Upper lobe of right lung (tissue), 1 donor: Measurements from ENCODE around the gene WDR31. TPM values are rescaled to one million over a fixed set of nuclear protein-coding genes. Genes with fewer than 3 reads are reported as not detected.

ENCODE experiments used
- ATAC-seq: fragments of 200-7000 bp; cut with Tn5 transposase; one replicate; pipeline ENCODE4 v1.9.1; 2020; ENCODE audit warnings: mild to moderate bottlenecking, moderate library complexity
- DNase-seq: peaks from one replicate; pipeline ENCODE4 v3.0.0-alpha.2; 2020
- H3K27ac ChIP-seq: fragments of 200-600 bp; one replicate; pipeline ENCODE4 v1.8.0; 2022
- H3K27me3 ChIP-seq: fragments of 200-600 bp; one replicate; pipeline ENCODE4 v1.8.0; 2022; ENCODE audit warnings: mild to moderate bottlenecking
- H3K36me3 ChIP-seq: fragments of 200-600 bp; one replicate; pipeline ENCODE4 v1.8.0; 2022
- H3K4me1 ChIP-seq: fragments of 200-600 bp; one replicate; pipeline ENCODE4 v1.8.0; 2022
- H3K4me3 ChIP-seq: fragments of 200-600 bp; one replicate; pipeline ENCODE4 v1.8.0; 2022; ENCODE audit warnings: mild to moderate bottlenecking
- H3K9me3 ChIP-seq: fragments of 200-600 bp; one replicate; pipeline ENCODE4 v1.8.0; 2022
- intact Hi-C: fragments of 100-400 bp; cut with DNase I; formaldehyde crosslinking; loops from one replicate; pipeline ENCODE4 v1.11.0; 2022
- total RNA-seq: library from RNA; stranded (reverse); fragmentation: NEBNext Ultra II Directional; extraction: Animal tissue kit (Norgen Biotek cat#: 25700); gene quantifications from one replicate; pipeline ENCODE4 v1.2.1, GENCODE V29; 2021
- TF ChIP-seq, protein P1 (sequence below): fragments of 200-600 bp; IDR thresholded peaks from one replicate; pipeline ENCODE4 v1.8.0; 2022; ENCODE audit warnings: antibody characterized with exemption
- donor health status: DM: no; HTN: yes; CAD: no; lungs with severe emphysema.

Gene WDR31
- total RNA-seq, 1 donor from 2014 or later: 2.6 TPM

DNA sequence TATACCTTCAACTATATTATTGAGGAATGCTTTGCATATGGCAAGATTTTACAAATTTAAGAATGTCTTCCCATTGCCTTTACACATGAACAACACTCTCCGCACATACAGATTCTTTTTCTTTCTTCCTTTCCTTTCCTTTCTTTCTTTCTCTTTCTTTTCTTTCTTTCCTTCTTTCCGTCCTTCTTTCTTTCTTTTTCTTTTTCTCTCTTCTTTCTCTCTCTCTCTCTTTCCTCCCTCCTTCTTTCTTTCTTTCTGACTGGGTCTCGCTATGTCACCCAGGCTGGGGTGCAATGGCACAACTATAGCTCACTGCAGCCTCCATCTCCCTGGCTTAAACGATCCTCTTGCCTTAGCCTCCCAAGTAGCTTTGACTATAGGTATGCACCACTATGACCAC, 13.8 kb downstream of the WDR31 start:
- Histone ChIP-seq H3K36me3 (no peaks in the 10 kb centered on the region), H3K9me3 (no peaks in the 10 kb centered on the region), H3K4me3 (no peak overlapping the region), H3K27me3 (no peaks in the 10 kb centered on the region), H3K4me1 (no peaks in the 10 kb centered on the region), H3K27ac (no peak overlapping the region)
- intact Hi-C loops: no loop called here
- no peak for ATAC-seq
- TF ChIP-seq, protein P1, sequence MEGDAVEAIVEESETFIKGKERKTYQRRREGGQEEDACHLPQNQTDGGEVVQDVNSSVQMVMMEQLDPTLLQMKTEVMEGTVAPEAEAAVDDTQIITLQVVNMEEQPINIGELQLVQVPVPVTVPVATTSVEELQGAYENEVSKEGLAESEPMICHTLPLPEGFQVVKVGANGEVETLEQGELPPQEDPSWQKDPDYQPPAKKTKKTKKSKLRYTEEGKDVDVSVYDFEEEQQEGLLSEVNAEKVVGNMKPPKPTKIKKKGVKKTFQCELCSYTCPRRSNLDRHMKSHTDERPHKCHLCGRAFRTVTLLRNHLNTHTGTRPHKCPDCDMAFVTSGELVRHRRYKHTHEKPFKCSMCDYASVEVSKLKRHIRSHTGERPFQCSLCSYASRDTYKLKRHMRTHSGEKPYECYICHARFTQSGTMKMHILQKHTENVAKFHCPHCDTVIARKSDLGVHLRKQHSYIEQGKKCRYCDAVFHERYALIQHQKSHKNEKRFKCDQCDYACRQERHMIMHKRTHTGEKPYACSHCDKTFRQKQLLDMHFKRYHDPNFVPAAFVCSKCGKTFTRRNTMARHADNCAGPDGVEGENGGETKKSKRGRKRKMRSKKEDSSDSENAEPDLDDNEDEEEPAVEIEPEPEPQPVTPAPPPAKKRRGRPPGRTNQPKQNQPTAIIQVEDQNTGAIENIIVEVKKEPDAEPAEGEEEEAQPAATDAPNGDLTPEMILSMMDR: no peak
- DNase-seq: no peak

DNA sequence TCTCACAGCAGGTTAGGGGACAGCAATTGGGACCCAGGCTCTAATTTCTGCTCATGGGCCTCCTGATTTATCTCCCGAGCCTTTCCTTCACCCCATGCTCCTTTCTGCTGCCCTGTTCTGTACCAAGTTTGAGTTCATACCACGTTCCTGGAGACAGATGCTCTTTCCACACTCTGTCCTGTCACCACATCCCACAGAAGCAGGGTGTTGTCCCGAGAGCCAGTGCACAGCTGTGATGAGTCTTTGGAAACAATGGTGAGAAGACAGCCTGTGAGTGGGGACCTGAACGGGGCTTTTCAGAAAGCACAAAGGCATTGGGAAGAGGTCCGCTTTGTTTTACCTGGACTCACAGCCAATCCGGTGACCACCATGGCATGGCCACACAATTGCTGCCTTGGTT, 17.4 kb downstream of the WDR31 start:
- H3K27me3 ChIP-seq: no peaks in the 10 kb centered on the region
- H3K36me3 ChIP-seq: peaks cover 5% of the 10 kb centered on the region
- no peaks in the 10 kb centered on the region for H3K4me1 ChIP-seq
- TF ChIP-seq, protein P1: no peak
- DNase-seq: no peak
- no peaks in the 10 kb centered on the region for H3K9me3 ChIP-seq
- H3K4me3 ChIP-seq: no peak overlapping the region
- intact Hi-C loops: no loop called here
- no peak overlapping the region for H3K27ac ChIP-seq
- no peak for ATAC-seq

DNA sequence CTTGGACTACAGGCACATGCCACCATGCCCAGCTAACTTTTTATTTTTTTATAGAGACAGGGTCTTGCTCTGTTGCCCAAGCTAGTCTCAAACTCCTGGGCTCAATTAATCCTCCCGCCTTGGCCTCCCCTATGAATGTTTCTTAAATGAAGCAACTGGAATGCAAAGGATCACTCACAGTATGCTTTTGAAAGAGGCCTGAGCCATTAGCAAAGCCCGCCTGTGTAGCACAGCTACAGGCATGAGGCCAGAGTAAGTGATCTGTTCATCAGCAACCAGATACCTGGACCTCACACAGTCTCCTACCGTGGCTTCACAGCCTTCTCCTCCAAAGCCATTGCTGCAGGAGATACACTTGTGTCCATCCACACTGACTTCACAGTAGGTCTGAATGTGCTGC, 20.0 kb downstream of the WDR31 start:
- peaks cover 5% of the 10 kb centered on the region for H3K36me3 ChIP-seq
- no peaks in the 10 kb centered on the region for H3K4me1 ChIP-seq
- H3K27ac ChIP-seq: no peak overlapping the region
- intact Hi-C loops: no loop called here
- no peaks in the 10 kb centered on the region for H3K9me3 ChIP-seq
- no peaks in the 10 kb centered on the region for H3K27me3 ChIP-seq
- DNase-seq (no peak), ATAC-seq (no peak)
- H3K4me3 ChIP-seq: no peak overlapping the region
- TF ChIP-seq, protein P1: no peak

- Histone ChIP-seq H3K9me3 (no peaks in the 10 kb centered on the region), H3K4me1 (no peaks in the 10 kb centered on the region), H3K36me3 (peaks cover 5% of the 10 kb centered on the region), H3K4me3 (no peak overlapping the region), H3K27me3 (no peaks in the 10 kb centered on the region), H3K27ac (no peak overlapping the region)
- DNase-seq: no peak
- TF ChIP-seq, protein P1: no peak
- intact Hi-C loops: no loop called here
- ATAC-seq: no peak
Measured at GRCh38 chr9:113319054-113319453, 21.0 kb downstream of the WDR31 start.

DNA sequence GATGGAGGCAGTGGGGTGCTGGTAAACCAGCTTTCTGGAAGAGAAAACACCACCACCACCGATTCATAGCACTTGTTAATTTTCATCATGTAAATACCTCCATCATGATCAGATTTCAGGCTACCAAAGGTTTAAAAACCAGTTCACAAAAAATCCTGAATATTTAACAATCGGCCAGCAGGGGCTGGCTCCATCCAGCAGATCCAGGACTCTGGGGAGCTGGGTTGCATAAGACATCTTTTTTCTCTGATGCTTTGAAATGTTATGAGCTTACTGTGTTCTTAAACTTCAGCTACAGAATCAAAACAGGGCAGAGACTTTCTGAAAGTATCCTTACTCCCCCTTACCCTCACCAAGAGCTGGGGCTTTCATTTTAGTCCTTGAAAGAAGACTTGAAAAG, 22.3 kb downstream of the WDR31 start:
- H3K27me3 ChIP-seq: no peaks in the 10 kb centered on the region
- no peak for DNase-seq
- H3K9me3 ChIP-seq: no peaks in the 10 kb centered on the region
- intact Hi-C loops: no loop called here
- no peak overlapping the region for H3K27ac ChIP-seq
- no peaks in the 10 kb centered on the region for H3K4me1 ChIP-seq
- TF ChIP-seq, protein P1: no peak
- H3K36me3 ChIP-seq: peaks cover 5% of the 10 kb centered on the region
- H3K4me3 ChIP-seq: no peak overlapping the region
- no peak for ATAC-seq

GRCh38 chr9:113316030-113316429, 24.0 kb downstream of the WDR31 start:
- intact Hi-C loops: no loop called here
- H3K4me1 ChIP-seq: no peaks in the 10 kb centered on the region
- no peak overlapping the region for H3K4me3 ChIP-seq
- no peak overlapping the region for H3K27ac ChIP-seq
- no peaks in the 10 kb centered on the region for H3K27me3 ChIP-seq
- H3K36me3 ChIP-seq: peaks cover 5% of the 10 kb centered on the region
- ATAC-seq (no peak), DNase-seq (no peak)
- TF ChIP-seq, protein P1: no peak
- H3K9me3 ChIP-seq: no peaks in the 10 kb centered on the region
